ENCODE measurements around the gene SLC25A6. TPM values are rescaled to one million over a fixed set of nuclear protein-coding genes. Genes with fewer than 3 reads are reported as not detected.
"Not testable (repeated sequence)": the region's sequence is repeated elsewhere in the genome, so short reads cannot be mapped to it uniquely, and the experiment has no call there.

The SLC25A6 gene
- total RNA-seq, 1 donor from 2014 or later, result 145 TPM

- DNase-seq (ENCODE audit: missing footprints) (no peak), ATAC-seq (no peak)
- intact Hi-C loops (cut with DNase I), result no loop called here
Observed at GRCh38 chrX:1361275-1361674, 30.6 kb downstream of the SLC25A6 start.

GRCh38 chrX:1360171-1360570 is 31.7 kb downstream of the SLC25A6 start:
- ATAC-seq (no peak), DNase-seq (ENCODE audit: missing footprints) (no peak)
- intact Hi-C loops (cut with DNase I), result no loop called here

- ATAC-seq, result no peak
- intact Hi-C loops (cut with DNase I), result no loop called here
Observed at GRCh38 chrX:1359477-1359873, 32.4 kb downstream of the SLC25A6 start.

GRCh38 chrX:1358793-1359476 is 33.0 kb downstream of the SLC25A6 start:
- DNase-seq (ENCODE audit: missing footprints) (no peak), ATAC-seq (no peak)
- intact Hi-C loops (cut with DNase I), result no loop called here

More at GRCh38 chrX:1359477-1359873, 32.4 kb downstream of the SLC25A6 start:
- no peak for DNase-seq (ENCODE audit: missing footprints)

GRCh38 chrX:1357993-1358392 is 33.9 kb downstream of the SLC25A6 start:
- DNase-seq (ENCODE audit: missing footprints), result no peak
- ATAC-seq, result no peak
- intact Hi-C loops (cut with DNase I), result no loop called here

- DNase-seq (ENCODE audit: missing footprints) (no peak), ATAC-seq (peak; percentile 20)
- intact Hi-C loops (cut with DNase I), result no loop called here
Observed at GRCh38 chrX:1355131-1356046, 36.5 kb downstream of the SLC25A6 start.

- no peak for ATAC-seq
- DNase-seq (ENCODE audit: missing footprints), result no peak
- intact Hi-C loops (cut with DNase I), result no loop called here
Observed at GRCh38 chrX:1354036-1355019, 37.6 kb downstream of the SLC25A6 start.

DNA sequence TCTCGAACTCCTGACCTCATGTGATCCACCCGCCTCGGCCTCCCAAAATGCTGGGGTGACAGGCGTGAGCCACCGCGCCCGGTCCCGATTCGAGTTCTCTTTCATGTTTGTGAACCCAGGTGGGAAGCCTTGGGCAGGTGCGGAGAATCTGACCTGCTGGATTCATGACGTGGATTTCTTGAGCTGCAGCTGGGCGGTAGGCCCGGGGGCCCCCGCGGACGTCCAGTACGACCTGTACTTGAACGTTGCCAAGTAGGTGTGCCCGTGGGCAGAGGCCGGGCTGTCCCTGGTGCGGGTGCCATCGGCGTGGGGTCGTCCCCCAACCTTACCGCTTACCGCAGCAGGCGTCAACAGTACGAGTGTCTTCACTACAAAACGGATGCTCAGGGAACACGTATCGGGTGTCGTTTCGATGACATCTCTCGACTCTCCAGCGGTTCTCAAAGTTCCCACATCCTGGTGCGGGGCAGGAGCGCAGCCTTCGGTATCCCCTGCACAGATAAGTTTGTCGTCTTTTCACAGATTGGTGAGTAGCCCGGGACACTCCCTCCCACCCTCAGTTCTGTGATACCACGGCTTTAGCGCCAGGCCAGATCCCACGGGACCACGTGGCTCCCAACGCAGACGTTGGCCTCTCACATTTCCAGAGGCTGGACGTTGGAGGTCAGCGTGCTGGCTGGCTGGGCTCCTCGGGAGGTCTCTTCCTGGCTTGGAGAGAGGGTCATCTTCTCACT is 39.8 kb downstream of the SLC25A6 start:
- intact Hi-C loops (cut with DNase I), result no loop called here
- no peak for ATAC-seq
- no peak for DNase-seq (ENCODE audit: missing footprints)

GRCh38 chrX:1349606-1350005 is 42.3 kb downstream of the SLC25A6 start:
- DNase-seq (ENCODE audit: missing footprints), result not testable (repeated sequence)

GRCh38 chrX:1341545-1342184 is 50.2 kb downstream of the SLC25A6 start:
- intact Hi-C loops (cut with DNase I), result no loop called here
- ATAC-seq, result no peak

More at GRCh38 chrX:1349606-1350005, 42.3 kb downstream of the SLC25A6 start:
- intact Hi-C loops (cut with DNase I); ATAC-seq: not testable (repeated sequence)

DNA sequence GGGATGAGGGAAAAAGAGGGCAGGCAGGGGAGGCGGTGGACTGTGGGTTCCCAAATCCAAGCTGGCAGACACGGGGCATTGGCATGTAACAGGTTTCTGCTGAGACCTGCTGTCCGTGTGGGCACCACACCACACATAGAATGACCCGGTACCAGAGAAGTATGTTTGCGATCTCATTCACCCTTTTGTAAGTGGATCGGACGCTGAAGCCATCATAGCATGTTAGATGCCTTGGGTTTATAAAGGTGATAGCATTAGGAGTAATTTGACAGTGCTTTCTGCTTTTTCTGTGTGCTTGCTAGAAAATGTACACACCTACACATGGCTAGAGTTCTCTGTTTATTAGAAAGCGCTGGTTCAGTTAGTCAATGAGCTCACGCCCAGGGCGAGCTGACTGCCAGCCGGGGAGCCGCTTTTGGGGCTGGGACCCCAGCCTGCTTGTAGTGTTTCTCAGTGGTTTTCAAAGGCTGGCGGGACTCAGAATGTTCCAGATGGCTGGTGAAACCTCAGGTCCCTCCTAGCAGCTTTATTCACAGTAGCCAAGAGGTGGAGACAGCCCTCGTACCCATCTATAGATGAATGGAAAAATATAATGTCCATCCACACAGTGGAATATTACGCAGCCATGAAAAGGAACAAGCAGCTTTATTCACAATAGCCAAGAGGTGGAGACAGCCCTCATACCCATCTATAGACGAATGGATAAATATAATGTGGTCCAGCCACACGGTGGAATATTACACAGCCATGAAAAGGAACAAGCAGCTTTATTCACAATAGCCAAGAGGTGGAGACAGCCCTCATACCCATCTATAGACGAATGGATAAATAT is 54.7 kb downstream of the SLC25A6 start:
- DNase-seq (ENCODE audit: missing footprints), result peak; percentile 18
- intact Hi-C loops (cut with DNase I), result no loop called here
- ATAC-seq, result no peak

More at GRCh38 chrX:1341545-1342184, 50.2 kb downstream of the SLC25A6 start:
- DNase-seq (ENCODE audit: missing footprints), result peak; percentile 23

DNA sequence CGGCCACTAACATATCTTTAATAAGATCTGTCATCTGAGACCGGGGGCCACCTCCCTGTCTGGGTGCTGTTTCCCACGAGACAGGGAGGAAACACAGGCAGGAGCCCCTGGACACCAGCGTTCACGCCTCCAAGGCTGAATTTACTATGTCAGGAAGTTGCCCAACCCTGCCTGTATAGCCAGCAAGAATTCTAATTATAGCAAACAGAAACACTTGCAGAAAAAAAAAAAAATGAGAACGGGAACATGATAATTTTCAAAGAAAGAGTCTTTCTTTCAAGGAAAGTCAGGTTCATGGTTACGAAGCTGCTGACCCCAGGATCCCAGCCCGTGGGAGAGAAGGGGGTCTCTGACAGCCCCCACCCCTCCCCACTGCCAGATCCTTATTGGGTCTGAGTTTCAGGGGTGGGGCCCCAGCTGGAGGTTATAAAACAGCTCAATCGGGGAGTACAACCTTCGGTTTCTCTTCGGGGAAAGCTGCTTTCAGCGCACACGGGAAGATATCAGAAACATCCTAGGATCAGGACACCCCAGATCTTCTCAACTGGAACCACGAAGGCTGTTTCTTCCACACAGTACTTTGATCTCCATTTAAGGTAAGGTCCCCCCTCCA is 55.5 kb downstream of the SLC25A6 start, which contains the start of gene IL3RA:
IL3RA (plus strand) TSS at position 455 of the 613 bp plus-strand sequence. CDS start 4,981 bp downstream, outside the sequence.
- peak; percentile 45 for ATAC-seq
- peak; percentile 50 for DNase-seq (ENCODE audit: missing footprints)
- intact Hi-C loops (cut with DNase I), result no loop called here
